Measurements from ENCODE around the gene SPRR1B. TPM values are rescaled to one million over a fixed set of nuclear protein-coding genes. Genes with fewer than 3 reads are reported as not detected.

The SPRR1B gene
- total and polyA plus RNA-seq, 2 donors (not counting 1 experiment from before 2014, with no cell fraction given) = not detected

DNA sequence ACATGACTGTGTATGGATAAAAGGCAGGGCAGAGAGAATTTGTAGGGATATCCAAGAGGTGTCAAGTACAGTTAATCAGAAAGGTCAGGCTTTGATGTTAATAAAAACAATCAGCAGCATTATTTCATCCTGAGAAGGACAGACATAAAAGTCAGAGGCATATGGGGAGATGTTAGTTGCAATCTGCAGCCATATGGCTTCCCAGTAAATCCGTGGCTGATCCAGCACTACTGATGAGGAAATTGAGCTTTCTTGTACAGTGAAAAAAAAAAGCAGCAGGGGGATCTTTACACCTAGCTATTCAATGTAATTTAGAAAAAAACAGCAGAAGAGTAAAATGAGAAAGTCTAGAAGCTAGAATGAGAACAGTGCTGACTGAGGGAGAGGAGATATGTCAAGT lies 2.2 kb upstream of the SPRR1B start:
- no peaks in the 10 kb centered on the region for H3K4me1 Mint-ChIP-seq
- intact Hi-C loops (cut with micrococcal nuclease) = no loop called here
- Histone ChIP-seq H3K9ac (ENCODE audit: low read length) (no peak overlapping the region), H3K4me3 (ENCODE audit: control extremely low read depth in 1 of 5, extremely low read depth in 1 of 5, insufficient read depth in 1 of 5, low read depth in 2 of 5, low read length in 4 of 5) (no peak overlapping the region), H3K4me1 (ENCODE audit: control insufficient read depth in 2 of 2, insufficient read depth in 2 of 2, low read length in 2 of 2) (no peaks in the 10 kb centered on the region), H3K27me3 (replicated peaks in 1 of 4; ENCODE audit: control extremely low read depth in 1 of 4, control insufficient read depth in 3 of 4, insufficient read depth in 4 of 4, low read length in 3 of 4) (peaks cover 0 to 11% (median 5%) of the 10 kb centered on the region in 4 experiments), H3K79me2 (ENCODE audit: control insufficient read depth, insufficient read depth, low read length) (no peaks in the 10 kb centered on the region), H3K27ac (ENCODE audit: low read length in 2 of 2) (no peak overlapping the region), H3K9me3 (ENCODE audit: control extremely low read depth in 1 of 3, control insufficient read depth in 2 of 3, insufficient read depth in 1 of 3, low read length in 2 of 3) (peaks cover 0 to 3% (median 1%) of the 10 kb centered on the region in 3 donors), H2AFZ (ENCODE audit: insufficient read depth, low read depth, low read length, poor library complexity, severe bottlenecking) (no peak overlapping the region), H4K20me1 (ENCODE audit: control insufficient read depth, insufficient read depth, low read length, poor library complexity, severe bottlenecking) (no peaks in the 10 kb centered on the region), H3K4me2 (replicated peaks; ENCODE audit: low read depth, low read length, poor library complexity, severe bottlenecking) (no peak overlapping the region), H3K36me3 (replicated peaks in 1 of 2; ENCODE audit: control extremely low read depth in 1 of 2, control insufficient read depth in 1 of 2, extremely low read depth in 1 of 2, insufficient read depth in 2 of 2, low read length in 1 of 2) (no peaks in the 10 kb centered on the region)
- no peak for DNase-seq
- ChIA-PET CTCF (no interaction called here), POLR2A (no interaction called here)
- H3K4me3 Mint-ChIP-seq = no peak overlapping the region
- H3K27ac Mint-ChIP-seq = no peak overlapping the region
- peaks cover 5% of the 10 kb centered on the region for H3K9me3 Mint-ChIP-seq (ENCODE audit: insufficient read depth)
- no peak for ATAC-seq (ENCODE audit: low read depth)
- H3K27me3 Mint-ChIP-seq = peaks cover 33% of the 10 kb centered on the region
- no CpG with 5 or more reads among the region's 1 CpG for WGBS (ENCODE audit: insufficient coverage)
- TF ChIP-seq, protein P1, sequence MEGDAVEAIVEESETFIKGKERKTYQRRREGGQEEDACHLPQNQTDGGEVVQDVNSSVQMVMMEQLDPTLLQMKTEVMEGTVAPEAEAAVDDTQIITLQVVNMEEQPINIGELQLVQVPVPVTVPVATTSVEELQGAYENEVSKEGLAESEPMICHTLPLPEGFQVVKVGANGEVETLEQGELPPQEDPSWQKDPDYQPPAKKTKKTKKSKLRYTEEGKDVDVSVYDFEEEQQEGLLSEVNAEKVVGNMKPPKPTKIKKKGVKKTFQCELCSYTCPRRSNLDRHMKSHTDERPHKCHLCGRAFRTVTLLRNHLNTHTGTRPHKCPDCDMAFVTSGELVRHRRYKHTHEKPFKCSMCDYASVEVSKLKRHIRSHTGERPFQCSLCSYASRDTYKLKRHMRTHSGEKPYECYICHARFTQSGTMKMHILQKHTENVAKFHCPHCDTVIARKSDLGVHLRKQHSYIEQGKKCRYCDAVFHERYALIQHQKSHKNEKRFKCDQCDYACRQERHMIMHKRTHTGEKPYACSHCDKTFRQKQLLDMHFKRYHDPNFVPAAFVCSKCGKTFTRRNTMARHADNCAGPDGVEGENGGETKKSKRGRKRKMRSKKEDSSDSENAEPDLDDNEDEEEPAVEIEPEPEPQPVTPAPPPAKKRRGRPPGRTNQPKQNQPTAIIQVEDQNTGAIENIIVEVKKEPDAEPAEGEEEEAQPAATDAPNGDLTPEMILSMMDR (IDR thresholded peaks at IDR 0.05) = no peak
- TF ChIP-seq EZH2 (IDR thresholded peaks at IDR 0.05; ENCODE audit: borderline replicate concordance, insufficient read depth, low read depth, low read length, poor library complexity, severe bottlenecking) = no peak

DNA sequence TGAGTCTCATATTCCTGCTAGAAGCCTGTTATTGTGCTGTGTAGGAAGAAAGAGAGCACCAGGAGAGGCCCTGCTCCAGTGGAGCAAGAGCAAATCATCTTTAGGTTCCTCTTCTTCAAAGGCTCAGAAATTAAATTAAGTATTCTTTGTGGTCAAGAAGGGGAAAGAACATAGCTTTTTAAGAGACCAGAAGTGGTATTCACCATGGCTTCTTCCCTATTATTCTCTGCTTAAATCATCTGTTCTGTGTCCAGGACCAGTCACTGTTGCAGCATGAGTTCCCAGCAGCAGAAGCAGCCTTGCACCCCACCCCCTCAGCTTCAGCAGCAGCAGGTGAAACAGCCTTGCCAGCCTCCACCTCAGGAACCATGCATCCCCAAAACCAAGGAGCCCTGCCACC lies 1.1 kb downstream of the SPRR1B start:
- Mint-ChIP-seq H3K4me3 (no peak overlapping the region), H3K4me1 (no peaks in the 10 kb centered on the region), H3K27me3 (peaks cover 43% of the 10 kb centered on the region), H3K27ac (no peak overlapping the region), H3K9me3 (ENCODE audit: insufficient read depth) (peaks cover 5% of the 10 kb centered on the region)
- Histone ChIP-seq H3K4me3 (ENCODE audit: control extremely low read depth in 1 of 5, extremely low read depth in 1 of 5, insufficient read depth in 1 of 5, low read depth in 2 of 5, low read length in 4 of 5) (no peak overlapping the region), H3K27ac (ENCODE audit: low read length in 2 of 2) (no peak overlapping the region), H3K27me3 (replicated peaks in 1 of 4; ENCODE audit: control extremely low read depth in 1 of 4, control insufficient read depth in 3 of 4, insufficient read depth in 4 of 4, low read length in 3 of 4) (peaks cover 0 to 14% (median 8%) of the 10 kb centered on the region in 4 experiments), H2AFZ (ENCODE audit: insufficient read depth, low read depth, low read length, poor library complexity, severe bottlenecking) (no peak overlapping the region), H4K20me1 (ENCODE audit: control insufficient read depth, insufficient read depth, low read length, poor library complexity, severe bottlenecking) (no peaks in the 10 kb centered on the region), H3K4me1 (ENCODE audit: control insufficient read depth in 2 of 2, insufficient read depth in 2 of 2, low read length in 2 of 2) (no peaks in the 10 kb centered on the region), H3K9me3 (ENCODE audit: control extremely low read depth in 1 of 3, control insufficient read depth in 2 of 3, insufficient read depth in 1 of 3, low read length in 2 of 3) (peaks cover 0 to 3% (median 1%) of the 10 kb centered on the region in 3 donors), H3K4me2 (replicated peaks; ENCODE audit: low read depth, low read length, poor library complexity, severe bottlenecking) (no peak overlapping the region), H3K36me3 (replicated peaks in 1 of 2; ENCODE audit: control extremely low read depth in 1 of 2, control insufficient read depth in 1 of 2, extremely low read depth in 1 of 2, insufficient read depth in 2 of 2, low read length in 1 of 2) (no peaks in the 10 kb centered on the region), H3K79me2 (ENCODE audit: control insufficient read depth, insufficient read depth, low read length) (no peaks in the 10 kb centered on the region), H3K9ac (ENCODE audit: low read length) (no peak overlapping the region)
- DNase-seq (no peak), ATAC-seq (ENCODE audit: low read depth) (no peak)
- TF ChIP-seq, protein P1 (IDR thresholded peaks at IDR 0.05) = no peak
- no peak for TF ChIP-seq EZH2 (IDR thresholded peaks at IDR 0.05; ENCODE audit: borderline replicate concordance, insufficient read depth, low read depth, low read length, poor library complexity, severe bottlenecking)
- POLR2A ChIA-PET = no interaction called here
- CTCF ChIA-PET = no interaction called here
- intact Hi-C loops (cut with micrococcal nuclease) = no loop called here

Measured in B cell (primary cell).